PFSK-1 (cell line): ENCODE measurements around the gene SKIC3.

Source experiments
- POLR2AphosphoS5 ChIP-seq: IDR thresholded peaks from 2 replicates; pipeline ENCODE4 v1.6.1; 2012; ENCODE audit warnings: low read depth, mild to moderate bottlenecking, control low read depth, low read length, moderate library complexity
- TF ChIP-seq, protein P1 (sequence below), 2 experiments: IDR thresholded peaks; 2 replicates each; pipeline versions ENCODE4 v1.6.1 to v1.8.0; 2011 to 2012; ENCODE audit warnings: low read depth in 2 of 2, low read length in 2 of 2, control low read depth in 1 of 2, inconsistent platforms in 1 of 2, mild to moderate bottlenecking in 1 of 2, moderate library complexity in 1 of 2; ENCODE audit not compliant: insufficient read depth in 1 of 2

DNA sequence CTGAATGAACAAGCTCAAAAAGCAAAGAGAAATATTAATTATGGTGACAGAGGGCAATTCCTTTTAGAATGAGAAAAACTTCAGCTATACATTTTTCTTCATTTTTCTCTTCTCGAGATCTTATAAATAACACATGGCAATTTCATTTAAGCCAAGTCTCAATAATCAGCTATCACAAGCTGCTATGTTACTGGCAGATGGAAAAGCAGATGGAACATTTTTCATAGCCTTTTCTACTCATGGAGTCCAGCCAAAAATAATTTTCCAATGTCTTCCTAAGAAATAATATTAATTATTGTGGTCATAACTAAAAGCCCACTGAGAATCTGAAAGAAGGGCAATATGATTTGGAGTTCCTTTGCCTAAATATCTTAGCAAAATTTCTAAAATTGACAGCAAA lies 35.6 kb downstream of the SKIC3 start:
- TF ChIP-seq POLR2AphosphoS5, result no peak
- TF ChIP-seq, protein P1, sequence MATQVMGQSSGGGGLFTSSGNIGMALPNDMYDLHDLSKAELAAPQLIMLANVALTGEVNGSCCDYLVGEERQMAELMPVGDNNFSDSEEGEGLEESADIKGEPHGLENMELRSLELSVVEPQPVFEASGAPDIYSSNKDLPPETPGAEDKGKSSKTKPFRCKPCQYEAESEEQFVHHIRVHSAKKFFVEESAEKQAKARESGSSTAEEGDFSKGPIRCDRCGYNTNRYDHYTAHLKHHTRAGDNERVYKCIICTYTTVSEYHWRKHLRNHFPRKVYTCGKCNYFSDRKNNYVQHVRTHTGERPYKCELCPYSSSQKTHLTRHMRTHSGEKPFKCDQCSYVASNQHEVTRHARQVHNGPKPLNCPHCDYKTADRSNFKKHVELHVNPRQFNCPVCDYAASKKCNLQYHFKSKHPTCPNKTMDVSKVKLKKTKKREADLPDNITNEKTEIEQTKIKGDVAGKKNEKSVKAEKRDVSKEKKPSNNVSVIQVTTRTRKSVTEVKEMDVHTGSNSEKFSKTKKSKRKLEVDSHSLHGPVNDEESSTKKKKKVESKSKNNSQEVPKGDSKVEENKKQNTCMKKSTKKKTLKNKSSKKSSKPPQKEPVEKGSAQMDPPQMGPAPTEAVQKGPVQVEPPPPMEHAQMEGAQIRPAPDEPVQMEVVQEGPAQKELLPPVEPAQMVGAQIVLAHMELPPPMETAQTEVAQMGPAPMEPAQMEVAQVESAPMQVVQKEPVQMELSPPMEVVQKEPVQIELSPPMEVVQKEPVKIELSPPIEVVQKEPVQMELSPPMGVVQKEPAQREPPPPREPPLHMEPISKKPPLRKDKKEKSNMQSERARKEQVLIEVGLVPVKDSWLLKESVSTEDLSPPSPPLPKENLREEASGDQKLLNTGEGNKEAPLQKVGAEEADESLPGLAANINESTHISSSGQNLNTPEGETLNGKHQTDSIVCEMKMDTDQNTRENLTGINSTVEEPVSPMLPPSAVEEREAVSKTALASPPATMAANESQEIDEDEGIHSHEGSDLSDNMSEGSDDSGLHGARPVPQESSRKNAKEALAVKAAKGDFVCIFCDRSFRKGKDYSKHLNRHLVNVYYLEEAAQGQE (IDR thresholded peaks at IDR 0.05; ENCODE audit: insufficient read depth in 1 of 2, low read depth in 2 of 2, low read length in 2 of 2), result no peak
